NCI-H1694 (cell line): Measurements from ENCODE around the gene EIPR1.
A peak's percentile ranks its signal among the peaks of the same experiment; 100 is the strongest.

Source experiments
- DNase-seq: peaks from one replicate; lab custom pipeline; 2025; lab: John Stamatoyannopoulos, UW

EIPR1 gene

DNA sequence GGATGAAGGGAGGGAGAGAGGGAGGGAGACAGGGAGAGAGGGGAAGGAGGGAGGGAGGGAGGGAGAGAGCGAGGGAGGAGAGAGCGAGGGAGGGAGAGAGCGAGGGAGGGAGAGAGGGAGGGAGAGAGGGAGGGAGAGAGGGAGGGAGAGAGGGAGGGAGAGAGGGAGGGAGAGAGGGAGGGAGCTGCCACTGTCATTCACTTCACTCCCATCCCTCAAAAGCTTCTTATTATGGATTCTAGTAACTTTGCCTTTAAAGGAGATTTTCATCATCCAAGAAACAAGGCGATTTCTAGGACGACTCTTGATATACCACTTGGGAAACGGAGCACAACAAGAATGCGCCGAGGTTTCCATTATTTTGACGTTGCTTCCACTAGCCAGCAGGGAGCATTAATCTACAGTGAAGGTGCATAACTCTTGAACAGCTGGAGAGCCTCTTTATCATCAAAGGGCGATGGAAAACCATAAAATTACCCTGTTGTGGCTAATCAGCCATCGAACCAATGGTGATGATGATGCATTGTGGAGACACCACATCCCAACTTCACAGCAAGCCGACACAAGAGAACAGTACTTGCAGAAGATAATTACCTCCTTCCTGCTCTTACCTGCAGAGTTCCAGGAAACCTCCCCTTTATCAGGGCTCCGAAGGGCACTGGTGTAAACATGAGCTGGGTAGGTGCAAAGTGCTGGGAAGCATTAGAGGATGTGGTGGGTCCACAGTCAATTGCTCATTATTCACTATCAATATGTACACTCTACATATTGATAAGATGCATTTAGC, 130.5 kb downstream of the EIPR1 start:
- DNase-seq, result no peak

DNA sequence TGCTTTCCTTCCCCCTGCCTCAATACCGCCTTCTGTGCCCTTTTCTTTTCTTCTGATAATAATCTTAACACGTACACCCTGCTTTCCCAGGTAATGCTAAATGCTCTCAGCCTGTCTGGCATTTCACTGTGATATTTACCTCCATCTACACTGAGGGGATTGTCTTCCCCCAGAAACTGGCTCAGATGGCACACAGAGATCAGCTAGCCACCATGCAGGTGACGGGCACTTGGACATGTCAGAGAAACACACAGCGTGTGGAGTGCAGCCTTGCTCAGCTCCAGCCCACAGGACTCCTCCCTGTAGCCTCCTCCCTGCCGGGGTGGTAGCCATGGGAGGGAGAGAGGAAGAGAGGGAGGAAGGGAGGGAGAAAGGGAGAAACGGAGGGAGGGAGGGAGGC, 131.2 kb downstream of the EIPR1 start:
- DNase-seq, result no peak

DNA sequence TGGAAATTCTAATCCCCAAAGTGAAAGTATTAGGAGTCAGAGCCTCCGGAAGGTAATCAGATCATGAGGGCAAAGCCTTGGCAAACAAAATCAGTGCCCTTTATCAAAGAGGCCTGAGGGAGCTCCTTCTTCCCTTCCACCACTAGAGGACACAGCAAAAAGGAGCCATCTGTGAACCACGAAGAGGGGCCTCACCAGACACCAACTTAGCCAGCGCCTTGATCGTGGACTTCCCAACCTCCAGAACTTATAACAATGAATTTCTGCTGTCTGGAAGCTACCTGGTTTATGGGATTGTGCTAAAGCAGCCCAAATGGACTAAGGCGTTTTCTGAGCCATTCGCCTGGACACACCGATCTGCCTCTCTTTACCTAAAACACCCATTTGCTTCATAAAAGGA, 133.1 kb downstream of the EIPR1 start:
- no peak for DNase-seq

DNA sequence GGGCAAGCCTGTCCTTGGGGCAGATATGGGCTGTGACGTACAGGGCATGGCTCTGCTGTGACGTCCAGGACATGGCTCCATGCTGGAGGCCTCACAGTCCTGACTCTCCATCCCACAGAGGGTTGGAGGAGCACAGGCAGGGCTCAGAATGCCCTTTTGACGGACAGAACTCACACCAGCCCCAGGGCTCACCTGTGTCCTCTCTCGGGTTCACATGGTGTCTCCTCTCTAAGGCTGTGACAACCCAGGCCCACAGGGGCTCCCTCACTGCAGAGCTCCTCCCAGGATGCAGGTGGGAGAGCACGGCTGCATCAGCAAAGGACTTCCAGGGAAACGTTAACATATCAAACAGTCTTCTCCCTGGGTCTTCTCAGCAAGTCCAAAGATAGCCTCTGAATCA, 133.8 kb downstream of the EIPR1 start:
- DNase-seq, result no peak

DNA sequence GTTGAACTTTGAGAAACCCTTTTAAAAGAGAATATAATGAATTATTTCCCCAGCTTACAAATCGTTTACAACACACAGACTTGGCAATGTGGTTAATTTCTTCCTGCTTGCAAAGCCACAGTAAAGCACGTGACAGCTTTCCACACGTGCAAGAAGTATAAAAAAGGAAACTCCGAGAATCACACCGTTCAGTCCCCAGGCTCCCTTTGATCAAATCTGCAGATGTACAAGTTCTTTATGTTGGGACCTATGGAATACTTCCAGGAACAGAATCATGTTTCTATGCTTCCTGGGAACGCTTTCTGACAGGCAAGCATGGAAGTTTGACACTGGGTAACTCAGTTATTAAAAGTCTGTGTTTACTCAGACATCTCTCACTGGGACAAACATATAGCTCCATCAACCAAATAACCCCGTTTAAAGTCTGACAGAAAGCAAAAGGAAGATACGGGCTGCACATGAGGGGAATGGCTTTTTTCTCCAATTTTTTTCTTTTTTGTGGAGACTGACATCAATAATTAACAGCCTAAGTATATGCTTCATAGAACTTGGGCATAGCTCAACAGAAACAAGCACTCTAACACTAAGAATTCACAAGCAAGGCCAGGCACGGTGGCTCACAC, 134.8 kb downstream of the EIPR1 start:
- DNase-seq, result no peak

DNA sequence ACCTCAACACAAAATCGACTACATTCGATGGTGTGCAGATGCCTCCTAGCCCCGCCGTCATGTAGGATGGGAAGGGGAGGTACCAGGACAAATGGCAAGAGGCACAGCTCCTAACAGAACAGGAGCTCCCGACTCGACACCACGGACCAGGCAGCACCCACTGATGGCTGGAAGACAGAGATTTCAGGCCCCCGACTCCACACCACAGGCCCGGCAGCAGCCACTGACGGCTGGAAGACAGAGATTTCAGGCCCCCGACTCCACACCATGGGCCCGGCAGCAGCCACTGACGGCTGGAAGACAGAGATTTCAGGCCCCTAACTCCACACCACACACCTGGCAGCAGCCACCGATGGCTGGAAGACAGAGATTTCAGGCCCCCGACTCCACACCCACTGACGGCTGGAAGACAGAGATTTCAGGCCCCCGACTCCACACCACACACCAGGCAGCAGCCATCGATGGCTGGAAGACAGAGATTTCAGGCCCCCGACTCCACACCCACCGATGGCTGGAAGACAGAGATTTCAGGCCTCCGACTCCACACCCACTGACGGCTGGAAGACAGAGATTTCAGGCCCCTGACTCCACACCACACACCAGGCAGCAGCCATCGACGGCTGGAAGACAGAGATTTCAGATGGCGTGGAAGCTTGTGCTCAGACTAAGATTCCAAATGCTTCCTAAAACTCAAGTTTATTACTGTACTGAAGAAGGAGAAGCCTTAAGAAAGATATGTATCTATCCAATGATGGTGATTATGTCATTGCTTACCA, 135.5 kb downstream of the EIPR1 start:
- no peak for DNase-seq

DNA sequence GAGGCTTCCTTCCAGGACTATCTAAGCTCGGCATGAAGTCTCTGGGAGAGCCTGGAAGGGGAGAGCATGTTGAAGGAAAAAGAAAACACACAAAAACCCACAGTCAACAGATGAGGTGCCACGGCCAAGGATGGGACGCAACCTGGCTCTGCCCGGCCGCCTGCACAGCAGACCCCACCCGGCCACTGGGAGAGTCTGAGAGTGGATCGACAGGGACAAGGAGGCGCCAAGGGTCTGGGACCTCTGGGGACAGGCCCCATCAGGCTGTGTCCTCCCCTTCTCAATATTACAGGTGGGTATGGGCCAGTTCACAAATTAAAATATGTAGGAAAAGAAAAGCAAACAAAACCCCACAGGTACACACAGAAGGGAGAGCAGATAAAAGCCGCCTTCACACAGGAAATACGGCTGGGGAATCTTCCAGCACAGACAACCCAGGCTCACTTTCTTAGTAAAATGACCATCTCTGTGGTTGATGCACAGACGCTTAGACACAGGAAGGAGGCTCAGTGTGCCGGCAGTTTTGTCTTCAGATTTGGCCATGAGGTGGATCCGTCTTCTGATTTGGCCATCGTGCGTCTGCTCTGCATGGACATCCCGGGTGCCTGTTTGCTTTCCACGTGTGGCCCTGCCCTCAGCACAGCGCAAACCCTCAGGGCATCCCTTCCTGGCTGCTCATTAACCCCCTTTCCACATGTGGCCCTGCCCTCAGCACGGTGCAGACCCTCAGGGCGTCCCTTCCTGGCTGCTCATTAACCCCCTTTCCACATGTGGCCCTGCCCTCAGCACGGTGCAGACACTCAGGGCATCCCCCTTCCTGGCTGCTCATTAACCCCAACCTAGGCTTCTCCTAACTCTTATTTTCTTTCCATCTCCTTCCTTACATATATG, 138.4 kb downstream of the EIPR1 start:
- DNase-seq, result no peak

DNA sequence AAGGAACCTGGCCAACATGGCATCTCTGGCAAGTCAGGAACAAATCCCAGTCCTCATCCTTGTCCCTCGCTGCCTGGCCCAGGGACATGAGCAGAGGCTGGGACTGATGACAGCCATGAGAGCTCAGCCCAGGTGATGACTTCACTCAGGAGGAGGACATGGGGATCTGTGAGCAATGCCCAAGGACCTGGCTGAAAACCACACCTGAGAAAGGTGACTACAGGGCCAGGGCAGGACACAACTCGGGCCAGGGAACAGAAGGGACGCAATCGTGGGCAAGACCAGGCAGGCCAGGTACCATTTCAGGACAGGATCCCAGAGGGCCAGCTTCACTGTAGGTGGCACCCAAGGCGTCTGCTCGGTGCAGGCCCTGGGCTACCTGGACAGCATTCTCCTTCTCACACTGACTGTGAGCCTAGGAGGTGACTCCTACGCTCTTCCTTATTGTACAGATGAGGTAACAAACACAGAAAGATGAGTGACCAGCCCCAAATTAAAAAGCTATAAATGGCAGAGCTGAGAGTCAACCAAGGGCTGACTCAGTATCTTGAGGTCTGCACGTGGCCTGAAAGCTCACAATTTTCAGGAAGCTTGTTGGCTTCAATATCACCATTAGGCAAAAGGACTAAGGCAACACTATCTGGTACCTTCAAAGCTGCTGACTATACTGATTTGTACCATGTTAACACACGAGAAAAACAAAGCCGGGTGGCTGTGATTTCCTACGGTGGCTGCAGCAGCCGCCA, 141.1 kb downstream of the EIPR1 start:
- DNase-seq, result no peak

DNA sequence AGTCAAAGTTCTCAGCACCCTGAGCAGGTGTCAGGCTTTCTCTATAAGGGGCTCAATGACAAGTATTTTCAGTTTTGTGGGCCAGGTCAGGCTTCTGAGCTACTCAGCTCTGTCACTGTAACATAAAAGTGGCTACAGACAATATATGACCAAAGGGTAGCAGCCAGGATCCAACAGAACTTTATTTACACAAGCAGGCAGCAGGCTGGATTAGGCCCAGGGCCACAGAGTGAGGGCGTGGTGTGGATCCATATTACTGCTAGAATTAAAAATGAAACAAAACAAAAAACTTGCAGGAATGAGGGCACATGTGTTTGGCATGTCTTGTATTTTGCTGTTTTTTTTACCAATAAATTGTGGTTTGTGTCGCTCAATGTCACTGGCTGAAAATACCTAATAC, 143.7 kb downstream of the EIPR1 start:
- DNase-seq, result no peak

DNA sequence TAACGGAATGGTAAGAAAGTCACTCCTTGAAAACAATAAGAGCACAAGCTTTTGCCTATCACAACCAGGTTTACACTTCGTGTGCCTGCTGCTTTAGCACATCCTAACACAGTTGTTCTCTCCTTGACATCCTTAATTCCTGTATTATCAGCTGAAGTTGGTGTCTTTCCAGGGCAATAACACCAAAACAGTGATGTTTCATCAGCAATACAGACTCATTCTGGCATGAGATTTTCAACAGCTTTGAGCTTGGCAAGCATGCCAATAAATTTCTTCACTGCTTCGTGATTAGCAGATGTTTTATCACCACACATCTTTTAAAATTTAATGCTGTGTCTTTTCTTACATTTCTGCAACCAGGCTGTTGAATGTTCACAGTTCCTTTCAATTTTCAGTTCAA, 148.4 kb downstream of the EIPR1 start:
- DNase-seq, result peak; percentile 37

DNA sequence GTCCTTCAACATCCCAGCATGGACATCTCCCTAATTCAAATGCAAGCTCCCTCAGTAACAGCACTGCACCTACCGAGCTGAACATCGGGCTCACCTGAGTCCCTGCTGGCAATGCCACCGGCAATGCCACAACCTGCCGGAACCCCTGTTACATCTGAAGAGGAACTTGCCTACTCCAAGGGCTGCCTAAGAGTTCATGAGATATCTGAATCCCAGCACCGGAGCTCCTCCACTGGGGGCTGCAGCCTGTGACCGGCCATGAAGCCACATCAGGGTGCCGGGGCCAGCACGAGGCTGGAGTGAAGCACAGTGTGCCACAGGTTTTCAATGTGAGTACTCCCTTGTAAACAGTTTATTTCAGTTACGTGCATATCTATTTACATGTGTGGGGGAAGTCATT, 152.9 kb downstream of the EIPR1 start:
- DNase-seq, result no peak

DNA sequence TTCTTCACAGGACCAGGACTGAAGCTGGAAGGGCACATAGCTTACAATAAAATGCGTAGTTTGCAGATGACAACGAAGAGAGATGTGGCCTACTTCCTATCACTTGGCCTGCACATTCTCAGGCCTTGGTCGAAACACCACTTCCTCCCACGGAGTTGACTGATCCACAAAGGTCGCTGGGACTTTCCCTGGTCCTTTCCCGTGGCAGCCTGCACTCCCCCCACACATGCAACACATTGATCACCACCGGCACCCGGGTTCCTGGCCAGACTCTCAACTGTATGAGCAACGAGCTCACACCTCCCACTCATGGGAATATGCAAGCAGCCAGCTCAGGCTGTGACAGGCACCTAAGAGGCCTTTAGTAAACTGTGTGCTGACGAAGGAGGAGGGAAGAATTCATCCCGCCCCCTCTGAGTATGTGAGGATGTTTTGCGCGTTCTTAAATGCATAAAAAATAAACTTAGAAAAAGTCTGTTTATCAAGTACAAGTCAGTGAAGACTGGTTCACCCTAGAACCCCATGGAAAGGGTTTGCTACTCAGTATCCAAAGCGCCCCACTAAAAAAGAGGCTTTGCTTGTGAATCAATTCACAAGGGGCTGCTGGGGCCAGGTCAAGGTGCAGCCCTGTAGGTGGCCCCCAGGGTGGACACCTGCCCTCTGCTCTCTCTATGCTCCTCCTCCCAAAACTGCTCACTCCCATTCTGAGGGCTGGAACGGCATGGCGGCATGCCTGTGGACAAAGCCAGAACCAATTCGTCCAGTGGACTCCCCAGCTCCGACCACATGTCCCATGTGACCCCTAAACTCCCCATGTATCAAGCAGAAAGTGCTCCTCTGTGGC, 154.3 kb downstream of the EIPR1 start:
- no peak for DNase-seq

DNA sequence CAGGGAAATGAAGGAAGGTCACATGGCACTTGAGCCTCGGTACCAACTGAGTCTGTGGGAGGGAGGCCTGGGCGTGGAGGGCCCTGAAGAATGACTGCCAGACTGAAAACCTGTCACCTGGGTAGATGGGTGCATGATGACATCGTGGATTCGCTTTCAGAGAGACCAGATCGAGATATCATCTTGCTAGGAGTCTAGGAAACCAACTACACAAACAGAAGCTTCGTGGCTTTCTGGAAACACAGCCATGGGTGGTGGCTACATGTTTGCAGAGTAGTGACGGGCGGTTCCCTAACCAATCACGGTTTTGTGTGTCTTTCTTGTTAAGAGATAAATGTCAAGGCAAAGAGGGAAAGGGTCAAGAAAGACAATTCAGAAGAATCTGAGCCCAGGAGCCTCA, 155.0 kb downstream of the EIPR1 start:
- no peak for DNase-seq

DNA sequence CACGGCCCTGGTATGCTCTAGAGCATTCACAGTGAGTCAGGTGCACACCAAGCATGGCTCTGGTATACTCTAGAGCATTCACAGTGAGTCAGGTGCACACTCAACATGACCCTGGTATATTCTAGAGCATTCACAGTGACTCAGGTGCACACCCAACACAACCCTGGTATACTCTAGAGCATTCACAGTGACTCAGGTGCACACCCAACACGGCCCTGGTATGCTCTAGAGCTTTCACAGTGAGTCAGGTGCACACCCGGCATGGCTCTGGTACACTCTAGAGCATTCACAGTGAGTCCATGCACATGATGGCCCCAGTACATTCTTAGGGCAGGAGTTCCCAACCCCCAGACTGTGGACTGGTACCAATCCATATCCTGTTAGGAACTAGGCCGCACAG, 158.1 kb downstream of the EIPR1 start:
- no peak for DNase-seq

DNA sequence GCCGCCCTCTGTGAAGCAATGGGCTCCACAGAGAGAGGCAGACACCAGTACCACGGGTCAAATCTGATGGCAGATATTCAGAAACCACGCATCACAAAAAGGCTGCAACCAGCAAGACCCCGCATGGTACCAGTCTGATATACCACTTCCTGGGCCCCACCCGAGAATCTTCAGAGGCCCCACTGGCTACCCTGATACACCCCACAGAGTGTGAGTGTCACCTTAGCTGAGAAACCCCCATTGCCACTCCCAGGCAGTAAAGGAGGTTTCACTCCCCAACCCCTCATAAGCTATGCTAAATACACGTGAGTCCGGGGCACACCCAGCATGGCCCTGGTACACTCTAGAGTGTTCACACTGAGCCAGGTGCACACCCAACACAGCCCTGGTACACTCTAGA, 160.0 kb downstream of the EIPR1 start:
- DNase-seq, result no peak

DNA sequence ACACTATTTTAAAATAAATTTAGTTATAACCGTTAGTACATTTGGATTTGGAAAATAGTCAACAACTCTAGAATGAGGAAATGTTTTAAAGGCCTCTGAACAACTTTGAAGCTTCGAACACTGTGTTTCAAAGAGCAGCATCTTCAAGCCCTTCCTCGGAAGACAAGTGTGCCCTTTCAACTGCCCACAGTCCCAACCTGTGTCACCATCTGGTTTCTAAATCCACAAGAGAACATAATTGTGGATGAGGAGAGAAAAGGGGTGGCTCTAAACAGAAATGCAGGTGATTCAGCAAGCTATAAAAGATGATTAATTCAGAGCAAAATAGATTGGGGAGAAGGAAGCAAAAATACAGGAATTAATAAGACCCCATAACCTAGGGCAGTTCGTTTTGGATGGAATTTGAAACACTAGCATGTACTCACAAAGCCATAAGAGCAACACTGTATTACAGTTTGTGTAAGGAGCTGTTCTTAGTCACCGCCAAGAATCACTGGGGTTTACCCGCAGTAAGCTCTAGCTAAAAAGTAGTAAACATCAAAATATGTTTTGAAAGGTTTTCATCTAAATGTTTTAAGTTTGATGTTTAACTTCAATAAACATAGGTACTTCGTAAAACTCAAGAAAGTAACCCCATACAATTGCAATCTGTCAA, 160.7 kb downstream of the EIPR1 start:
- no peak for DNase-seq

DNA sequence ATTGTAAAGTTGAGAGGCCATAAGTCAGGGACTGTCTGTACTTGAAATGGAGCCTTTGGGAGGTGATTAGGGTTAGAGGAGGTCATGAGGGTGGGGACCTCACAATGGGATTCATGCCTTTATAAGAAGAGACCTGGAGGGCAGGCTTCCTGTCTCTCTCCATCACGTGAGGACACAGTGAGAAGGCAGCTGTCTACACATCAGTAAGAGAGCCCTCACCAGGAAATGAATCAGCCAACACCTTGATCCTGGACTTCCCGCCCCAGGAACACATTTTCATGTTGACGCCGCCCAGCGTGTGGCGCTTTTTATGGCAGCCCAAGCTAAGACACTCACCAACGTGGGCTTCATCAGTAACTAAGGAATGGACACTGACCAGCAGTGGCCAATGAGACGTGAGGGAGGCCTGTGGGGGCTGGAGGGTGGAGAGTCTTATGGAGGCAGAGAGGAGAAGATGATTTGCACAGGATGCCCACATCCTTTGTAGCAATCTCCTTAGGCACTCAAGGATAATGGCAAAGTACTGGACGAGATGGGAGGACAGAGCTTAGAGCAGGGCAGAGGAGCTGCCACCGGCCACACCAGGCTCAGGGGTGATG, 162.7 kb downstream of the EIPR1 start:
- DNase-seq, result no peak

DNA sequence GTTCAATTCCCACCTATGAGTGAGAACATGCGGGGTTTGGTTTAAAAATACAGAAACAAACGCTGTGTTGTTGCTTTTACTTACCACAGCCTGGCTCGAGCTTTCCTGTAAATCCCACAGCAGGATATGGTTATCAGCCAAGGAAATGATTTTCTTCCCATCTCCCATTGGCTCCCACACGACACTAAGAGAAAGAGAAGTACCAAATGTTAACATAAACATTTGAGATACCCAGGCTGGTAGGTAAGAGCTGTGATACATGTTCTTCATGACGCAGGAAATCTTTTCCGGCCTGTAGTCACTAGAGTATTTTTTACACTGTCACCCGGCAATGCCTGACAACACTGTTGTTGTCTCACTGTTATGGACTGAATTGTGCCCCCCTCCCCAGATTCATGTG, 163.6 kb downstream of the EIPR1 start:
- no peak for DNase-seq

DNA sequence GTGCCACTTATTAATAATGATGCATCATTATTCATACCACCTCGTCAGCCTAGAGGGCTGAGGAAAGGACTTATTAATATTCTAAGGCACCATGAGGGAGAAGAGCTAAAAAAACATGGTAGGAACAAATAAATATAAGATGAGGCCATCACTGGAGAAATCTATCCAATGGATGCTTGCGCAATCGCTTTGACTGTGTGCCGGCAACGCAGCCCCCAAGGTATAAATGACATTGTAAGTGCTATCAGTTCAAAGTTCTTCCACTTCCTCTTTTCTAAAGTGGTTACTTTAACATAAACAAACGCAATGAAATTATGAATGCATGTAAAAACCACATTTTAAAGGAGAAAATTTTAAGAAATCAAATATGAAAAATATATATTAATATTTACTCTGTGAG, 164.6 kb downstream of the EIPR1 start:
- no peak for DNase-seq

DNA sequence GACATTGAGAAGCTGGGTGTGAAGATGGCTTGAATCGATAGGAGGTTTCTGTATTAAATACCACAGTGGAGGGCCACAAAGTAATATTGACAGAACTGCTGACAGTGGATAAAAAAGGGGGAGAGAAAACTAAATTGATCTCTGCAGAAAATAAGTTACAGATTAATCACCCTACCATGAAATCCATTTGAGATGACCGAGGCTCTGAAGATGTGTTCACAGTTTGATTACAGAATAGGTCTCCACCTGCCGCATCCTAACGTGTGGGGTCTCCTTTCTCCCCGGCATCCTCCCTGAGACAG, 165.6 kb downstream of the EIPR1 start:
- DNase-seq, result no peak
